ENCODE measurements around the gene IL1RAPL2.

The IL1RAPL2 gene

DNA sequence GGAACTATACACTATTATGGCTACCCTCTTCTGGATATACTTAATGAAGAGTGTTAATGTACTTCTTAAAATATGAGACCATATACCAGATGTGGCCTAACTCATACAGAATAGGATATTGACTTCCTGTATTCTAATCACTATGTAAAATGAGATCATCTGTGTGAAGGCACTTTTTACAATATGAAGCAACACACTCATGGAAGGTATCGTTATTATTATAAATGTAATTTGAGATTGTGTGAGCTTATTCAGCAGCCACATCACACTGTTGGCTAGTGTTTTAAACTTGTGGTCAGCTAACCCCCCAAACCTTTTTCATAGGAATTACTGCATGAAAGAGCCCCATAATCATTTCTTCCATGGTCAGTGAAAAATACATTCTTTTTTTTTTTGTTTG lies 936.3 kb downstream of the IL1RAPL2 start:
- Histone ChIP-seq H3K36me3 (no peaks in the 10 kb centered on the region), H3K4me1 (no peaks in the 10 kb centered on the region), H3K27ac (no peak overlapping the region), H3K4me3 (no peak overlapping the region), H3K9ac (no peak overlapping the region), H4K20me1 (no peaks in the 10 kb centered on the region), H3K9me3 (no peaks in the 10 kb centered on the region), H3K27me3 (no peaks in the 10 kb centered on the region), H3K4me2 (no peak overlapping the region)
- no peak for TF ChIP-seq Cebpa-rat (IDR thresholded peaks at IDR 0.05)

DNA sequence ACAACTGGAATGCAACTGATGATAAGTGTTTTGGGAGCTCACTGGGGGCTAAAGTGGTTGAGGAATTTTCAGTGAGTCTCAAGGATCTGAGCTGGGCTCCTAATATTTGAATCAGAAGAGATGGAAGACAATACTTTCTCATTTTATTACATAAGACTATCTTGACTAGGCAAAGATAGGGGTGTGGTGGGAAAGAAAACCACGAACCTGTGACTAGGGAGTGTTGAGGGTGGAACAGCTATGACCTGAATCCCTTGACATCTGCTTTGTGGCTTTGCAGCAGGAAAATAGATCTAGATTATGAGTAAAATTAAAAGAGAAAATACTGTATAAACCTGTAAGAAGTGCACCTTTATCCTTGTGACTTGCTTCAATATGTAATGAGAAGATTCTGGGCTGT lies 949.6 kb downstream of the IL1RAPL2 start:
- no peak for TF ChIP-seq Cebpa-rat (IDR thresholded peaks at IDR 0.05)
- Histone ChIP-seq H3K27ac (no peak overlapping the region), H3K36me3 (no peaks in the 10 kb centered on the region), H3K4me1 (no peaks in the 10 kb centered on the region), H3K27me3 (no peaks in the 10 kb centered on the region), H4K20me1 (no peaks in the 10 kb centered on the region), H3K9ac (no peak overlapping the region), H3K4me3 (no peak overlapping the region), H3K9me3 (no peaks in the 10 kb centered on the region), H3K4me2 (no peak overlapping the region)

DNA sequence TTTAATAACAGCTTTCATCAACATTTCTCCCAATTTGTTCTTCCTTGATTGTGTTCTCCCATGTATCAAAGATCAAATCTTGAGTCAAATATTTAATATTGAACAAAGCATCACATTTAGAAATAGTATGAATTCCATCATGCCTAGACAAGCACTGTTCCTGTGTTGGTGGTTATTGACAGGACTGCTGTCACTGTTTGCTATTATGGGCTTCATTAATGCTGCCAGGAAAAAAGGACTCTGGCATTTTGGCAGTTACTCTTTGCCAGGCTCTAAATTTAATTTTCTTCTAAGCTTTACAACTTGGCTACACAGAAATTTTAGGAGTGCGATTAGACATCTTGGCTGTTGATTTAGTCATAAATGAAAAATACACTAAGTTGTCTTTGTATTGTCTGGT lies 960.4 kb downstream of the IL1RAPL2 start:
- TF ChIP-seq Cebpa-rat (IDR thresholded peaks at IDR 0.05) = no peak
- Histone ChIP-seq H3K4me2 (no peak overlapping the region), H3K27me3 (no peaks in the 10 kb centered on the region), H3K4me3 (no peak overlapping the region), H3K9me3 (no peaks in the 10 kb centered on the region), H3K36me3 (no peaks in the 10 kb centered on the region), H3K4me1 (no peaks in the 10 kb centered on the region), H4K20me1 (no peaks in the 10 kb centered on the region), H3K27ac (no peak overlapping the region), H3K9ac (no peak overlapping the region)

DNA sequence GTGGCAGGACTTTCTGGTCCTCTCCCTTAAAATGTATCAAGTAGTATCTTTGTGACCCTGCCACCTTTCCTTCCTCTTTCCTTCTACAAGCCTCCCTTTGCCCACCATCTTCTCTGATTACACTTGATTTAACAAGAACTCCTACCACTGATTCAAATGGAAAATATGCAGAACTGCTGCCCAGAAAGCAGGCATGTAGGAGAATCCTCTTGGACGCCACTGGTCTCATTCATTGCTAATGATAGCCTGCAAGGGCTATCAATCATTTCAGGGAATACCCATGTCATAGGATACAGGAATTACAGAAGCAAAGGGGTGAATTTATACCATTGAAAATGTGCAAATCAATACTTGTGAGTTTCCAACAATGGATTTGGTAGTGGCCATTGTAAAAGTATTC lies 961.8 kb downstream of the IL1RAPL2 start:
- H3K4me2 ChIP-seq = no peak overlapping the region
- H3K27ac ChIP-seq = no peak overlapping the region
- no peaks in the 10 kb centered on the region; the same call in 1 of the 2 replicates for H3K9me3 ChIP-seq
- H3K9ac ChIP-seq = no peak overlapping the region
- no peaks in the 10 kb centered on the region for H3K36me3 ChIP-seq
- H4K20me1 ChIP-seq = no peaks in the 10 kb centered on the region
- no peak overlapping the region for H3K4me3 ChIP-seq
- TF ChIP-seq Cebpa-rat (IDR thresholded peaks at IDR 0.05) = no peak
- no peaks in the 10 kb centered on the region for H3K4me1 ChIP-seq
- no peaks in the 10 kb centered on the region for H3K27me3 ChIP-seq

DNA sequence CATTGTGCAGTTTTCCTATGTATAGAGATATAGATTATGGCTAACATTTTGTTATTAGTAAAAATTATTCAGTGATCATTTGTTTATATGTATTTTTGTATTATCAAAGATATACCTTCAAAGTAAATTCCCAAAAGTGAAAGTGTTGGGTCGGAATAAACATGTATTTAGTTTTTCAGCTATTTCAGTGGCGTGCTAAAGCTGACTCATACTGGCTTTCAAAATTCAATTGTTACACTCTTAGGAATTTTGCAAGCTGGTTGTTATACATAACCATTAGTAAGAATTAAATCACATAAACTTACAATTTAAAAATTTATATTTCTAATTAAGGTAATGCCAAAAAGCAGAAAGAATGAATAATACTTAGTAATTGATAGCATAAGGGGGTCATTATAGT lies 968.0 kb downstream of the IL1RAPL2 start:
- Histone ChIP-seq H3K9me3 (no peaks in the 10 kb centered on the region; the same call in 1 of the 2 replicates), H3K36me3 (no peaks in the 10 kb centered on the region), H3K4me2 (no peak overlapping the region), H3K9ac (no peak overlapping the region), H3K27ac (no peak overlapping the region), H3K4me3 (no peak overlapping the region), H3K27me3 (no peaks in the 10 kb centered on the region), H3K4me1 (no peaks in the 10 kb centered on the region), H4K20me1 (no peaks in the 10 kb centered on the region)
- no peak for TF ChIP-seq Cebpa-rat (IDR thresholded peaks at IDR 0.05)

DNA sequence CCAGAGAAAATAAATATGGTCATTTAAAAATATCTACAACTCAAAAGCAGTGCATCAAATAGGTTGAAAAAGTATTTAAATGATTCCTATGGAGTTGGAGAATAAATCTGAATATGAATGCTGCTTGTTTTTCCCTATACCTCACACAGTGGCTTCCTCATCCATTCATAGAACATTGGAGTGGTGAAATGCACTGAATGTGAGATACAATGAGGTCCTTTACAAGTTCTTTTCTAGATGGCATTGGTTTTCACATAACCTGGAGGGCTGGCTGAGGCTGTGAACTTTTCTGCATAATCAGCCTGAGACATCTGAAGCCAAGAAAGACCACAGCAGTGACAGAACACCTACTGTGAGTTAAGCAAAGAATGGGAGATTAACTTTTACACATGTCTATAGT lies 977.3 kb downstream of the IL1RAPL2 start:
- Histone ChIP-seq H3K27ac (no peak overlapping the region), H3K9ac (no peak overlapping the region), H3K36me3 (no peaks in the 10 kb centered on the region), H3K27me3 (no peaks in the 10 kb centered on the region), H3K9me3 (no peaks in the 10 kb centered on the region), H3K4me2 (no peak overlapping the region), H3K4me3 (no peak overlapping the region), H4K20me1 (no peaks in the 10 kb centered on the region), H3K4me1 (no peaks in the 10 kb centered on the region)
- TF ChIP-seq Cebpa-rat (IDR thresholded peaks at IDR 0.05) = no peak

DNA sequence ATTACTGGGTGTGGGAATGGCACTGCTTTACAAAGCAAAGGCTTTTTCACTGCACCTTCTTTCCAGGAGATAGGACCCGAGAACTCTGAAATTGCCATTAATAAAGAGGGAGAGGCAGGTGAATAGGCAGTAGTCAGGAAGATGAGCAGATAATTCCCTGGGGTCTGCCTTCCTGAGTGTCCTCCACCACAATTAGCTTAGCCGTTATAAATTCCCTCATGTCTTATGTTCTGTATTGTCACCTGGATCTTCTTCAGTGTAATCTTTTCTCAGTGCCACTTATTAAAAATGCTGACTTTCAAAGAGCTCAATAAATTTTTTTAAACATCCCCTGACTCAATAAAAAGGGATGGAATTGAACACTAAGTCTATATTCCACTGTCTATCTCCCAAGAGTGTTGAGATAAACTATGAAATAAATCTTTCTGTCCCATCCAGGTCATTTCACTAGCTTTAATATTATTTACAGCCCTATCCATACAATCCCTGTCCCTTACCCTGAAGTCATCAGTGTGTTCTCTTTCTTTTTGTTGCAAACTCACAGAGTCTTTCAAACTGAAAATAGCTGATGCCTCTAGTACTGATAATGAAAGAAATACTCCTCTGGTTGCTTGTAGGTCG lies 984.2 kb downstream of the IL1RAPL2 start:
- TF ChIP-seq Cebpa-rat (IDR thresholded peaks at IDR 0.05) = no peak
- no peaks in the 10 kb centered on the region for H3K9me3 ChIP-seq
- H3K27ac ChIP-seq = no peak overlapping the region
- no peaks in the 10 kb centered on the region for H3K27me3 ChIP-seq
- H4K20me1 ChIP-seq = no peaks in the 10 kb centered on the region
- no peaks in the 10 kb centered on the region for H3K36me3 ChIP-seq
- H3K9ac ChIP-seq = no peak overlapping the region
- H3K4me1 ChIP-seq = no peaks in the 10 kb centered on the region
- no peak overlapping the region for H3K4me3 ChIP-seq
- no peak overlapping the region for H3K4me2 ChIP-seq

DNA sequence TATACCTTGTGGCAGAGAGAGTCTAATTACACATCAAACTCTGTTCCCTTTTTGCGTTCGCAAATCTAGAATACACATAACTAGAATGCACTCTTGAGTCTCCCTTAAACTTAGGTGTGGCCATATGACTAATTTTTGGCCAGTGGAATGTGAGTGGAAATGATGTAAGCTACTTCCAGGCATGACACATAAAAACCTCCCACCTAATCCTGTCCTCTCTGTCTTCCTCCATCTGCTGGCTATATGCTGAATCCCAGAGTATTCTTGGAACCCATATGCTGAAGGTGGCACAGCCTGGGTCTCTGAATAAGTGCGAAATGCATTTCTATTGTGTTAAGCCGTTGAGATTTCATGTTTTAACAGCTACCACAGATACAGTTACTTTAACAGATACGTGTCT lies 986.4 kb downstream of the IL1RAPL2 start:
- Histone ChIP-seq H3K4me1 (no peaks in the 10 kb centered on the region), H3K4me2 (no peak overlapping the region), H3K4me3 (no peak overlapping the region), H3K27ac (no peak overlapping the region), H3K9me3 (no peaks in the 10 kb centered on the region), H3K36me3 (no peaks in the 10 kb centered on the region), H3K9ac (no peak overlapping the region), H3K27me3 (no peaks in the 10 kb centered on the region), H4K20me1 (no peaks in the 10 kb centered on the region)
- no peak for TF ChIP-seq Cebpa-rat (IDR thresholded peaks at IDR 0.05)

DNA sequence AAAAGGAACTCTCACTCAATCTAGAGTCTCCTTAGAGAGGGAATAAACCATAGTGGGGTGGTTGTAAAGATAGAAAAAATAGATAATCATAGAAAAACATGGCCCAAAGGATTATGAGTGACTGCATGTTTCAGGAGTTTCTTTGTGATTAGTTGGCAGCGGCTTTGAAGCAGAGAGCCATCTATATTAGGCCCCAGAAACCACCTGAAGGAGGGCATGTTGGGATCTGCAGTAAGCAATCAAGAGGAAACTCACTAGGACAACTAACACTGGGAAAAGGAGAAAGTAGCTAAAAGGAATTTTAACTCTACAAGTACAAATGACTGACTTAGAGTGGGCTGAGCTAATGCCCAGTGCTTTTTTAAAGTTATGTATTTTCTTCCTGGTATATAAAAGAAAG lies 987.1 kb downstream of the IL1RAPL2 start:
- H3K9ac ChIP-seq = no peak overlapping the region
- no peaks in the 10 kb centered on the region for H4K20me1 ChIP-seq
- TF ChIP-seq Cebpa-rat (IDR thresholded peaks at IDR 0.05) = no peak
- H3K36me3 ChIP-seq = no peaks in the 10 kb centered on the region
- H3K27me3 ChIP-seq = no peaks in the 10 kb centered on the region
- H3K4me3 ChIP-seq = no peak overlapping the region
- no peak overlapping the region for H3K27ac ChIP-seq
- no peaks in the 10 kb centered on the region for H3K4me1 ChIP-seq
- H3K4me2 ChIP-seq = no peak overlapping the region
- H3K9me3 ChIP-seq = no peaks in the 10 kb centered on the region

DNA sequence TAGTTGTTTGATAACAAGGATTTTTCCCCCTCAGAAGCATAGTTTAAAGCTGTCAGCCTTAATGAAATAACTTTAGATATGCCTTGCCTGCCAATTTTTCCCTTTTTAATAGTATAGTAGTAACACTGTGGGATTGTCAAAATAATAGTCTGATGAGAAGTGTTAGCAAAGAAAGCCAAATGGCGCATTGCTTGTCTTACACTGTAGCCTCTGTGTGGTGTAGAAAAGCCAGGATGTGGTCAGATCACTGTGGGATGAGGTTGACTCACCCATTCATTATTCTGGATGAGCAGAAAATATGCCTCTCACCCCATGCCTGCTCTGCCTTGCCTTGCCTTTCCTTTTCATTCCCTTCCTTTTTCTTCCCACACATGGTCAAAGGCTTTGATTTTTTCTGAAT lies 998.5 kb downstream of the IL1RAPL2 start:
- H3K9ac ChIP-seq = no peak overlapping the region
- no peak overlapping the region for H3K27ac ChIP-seq
- no peak overlapping the region for H3K4me3 ChIP-seq

DNA sequence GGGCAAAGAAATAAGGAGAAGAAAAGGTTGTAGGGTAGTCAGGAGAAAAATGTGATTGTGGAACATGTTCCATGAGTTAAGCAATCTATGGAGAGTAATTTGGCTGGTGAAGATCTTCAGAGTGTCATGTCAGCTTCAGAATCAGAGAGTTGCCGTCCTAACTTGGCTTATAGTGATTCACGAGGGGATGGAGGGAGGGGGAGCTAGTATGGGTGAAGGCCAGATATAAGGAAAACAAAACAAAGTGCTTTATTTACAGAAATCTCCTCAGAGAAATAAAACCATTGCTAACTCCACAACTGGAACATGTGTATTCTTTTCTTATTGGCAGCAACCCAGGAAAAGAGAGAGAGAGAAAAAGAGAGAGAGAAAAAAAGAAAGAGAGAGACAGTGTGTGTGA lies 999.9 kb downstream of the IL1RAPL2 start:
- no peak for TF ChIP-seq Cebpa-rat (IDR thresholded peaks at IDR 0.05)
- Histone ChIP-seq H3K36me3 (no peaks in the 10 kb centered on the region), H3K9me3 (no peaks in the 10 kb centered on the region), H3K9ac (no peak overlapping the region), H3K4me3 (no peak overlapping the region), H4K20me1 (no peaks in the 10 kb centered on the region), H3K4me1 (no peaks in the 10 kb centered on the region), H3K4me2 (no peak overlapping the region), H3K27me3 (peaks cover 3% of the 10 kb centered on the region; the same call in 1 of the 2 replicates), H3K27ac (no peak overlapping the region)

More for the DNA sequence above, 998.5 kb downstream of the IL1RAPL2 start:
- no peak overlapping the region for H3K4me2 ChIP-seq
- H3K36me3 ChIP-seq = no peaks in the 10 kb centered on the region
- no peaks in the 10 kb centered on the region for H3K4me1 ChIP-seq
- no peak for TF ChIP-seq Cebpa-rat (IDR thresholded peaks at IDR 0.05)
- H4K20me1 ChIP-seq = no peaks in the 10 kb centered on the region
- peaks cover 3% of the 10 kb centered on the region; the same call in 1 of the 2 replicates for H3K27me3 ChIP-seq
- H3K9me3 ChIP-seq = no peaks in the 10 kb centered on the region
